GM21576 (cell line): Measurements from ENCODE around the gene TRNT1.
A peak's percentile ranks its signal among the peaks of the same experiment; 100 is the strongest.

Experiments used
- ATAC-seq: cut with Tn5 transposase; IDR thresholded peaks from one replicate; pipeline ENCODE4 v1.9.1; 2021; ENCODE audit warnings: mild to moderate bottlenecking, moderate library complexity; ENCODE audit not compliant: unreplicated experiment

Gene TRNT1

GRCh38 chr3:3126477-3127431 is at the start of gene TRNT1:
Gene TRNT1 (plus strand): TSS chr3:3126940. CDS start chr3:3129041, 2,101 bp downstream.
- ATAC-seq, result peak; percentile 95

- no peak for ATAC-seq
Measured at GRCh38 chr3:3080309-3080708, 46.4 kb upstream of the TRNT1 start.

GRCh38 chr3:3081381-3082233 is 45.1 kb upstream of the TRNT1 start:
- ATAC-seq, result peak; percentile 40

DNA sequence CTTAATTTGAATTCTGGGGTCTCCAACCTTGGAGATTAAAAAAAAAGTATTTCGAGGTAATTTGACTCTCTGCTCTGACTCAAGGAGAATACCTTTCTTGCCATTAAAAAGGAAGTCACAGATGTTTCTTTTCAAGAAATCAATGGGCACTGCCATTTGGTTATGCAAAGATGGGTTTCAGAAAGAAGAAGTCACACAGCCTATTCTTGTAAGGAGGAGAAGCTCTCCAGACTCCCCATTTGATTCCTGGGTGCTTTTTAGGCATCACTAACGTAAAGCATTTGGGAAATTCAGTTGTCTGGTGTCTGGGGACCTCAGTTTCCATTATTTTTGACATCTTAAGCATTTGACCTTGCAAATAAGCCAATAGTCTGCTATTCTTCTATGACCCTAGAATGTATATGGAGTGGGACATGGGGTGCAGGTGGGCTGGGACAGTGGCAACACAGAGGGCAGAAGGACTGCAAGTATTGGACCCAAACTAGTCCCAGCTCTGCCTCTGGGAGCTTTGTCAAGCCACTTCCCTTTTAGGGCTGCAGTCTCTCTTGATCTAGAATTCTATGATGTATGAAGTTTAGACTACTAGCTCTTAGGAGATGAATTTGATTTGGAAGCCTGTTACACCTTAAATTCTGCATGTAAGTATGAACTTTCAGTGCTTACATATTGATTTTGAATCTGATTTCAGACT is 44.4 kb upstream of the TRNT1 start:
- ATAC-seq, result peak; percentile 83

GRCh38 chr3:3084890-3085289 is 41.9 kb upstream of the TRNT1 start:
- no peak for ATAC-seq

GRCh38 chr3:3085782-3086181 is 41.0 kb upstream of the TRNT1 start:
- peak; percentile 23 for ATAC-seq

GRCh38 chr3:3086239-3086638 is 40.5 kb upstream of the TRNT1 start:
- ATAC-seq, result no peak

DNA sequence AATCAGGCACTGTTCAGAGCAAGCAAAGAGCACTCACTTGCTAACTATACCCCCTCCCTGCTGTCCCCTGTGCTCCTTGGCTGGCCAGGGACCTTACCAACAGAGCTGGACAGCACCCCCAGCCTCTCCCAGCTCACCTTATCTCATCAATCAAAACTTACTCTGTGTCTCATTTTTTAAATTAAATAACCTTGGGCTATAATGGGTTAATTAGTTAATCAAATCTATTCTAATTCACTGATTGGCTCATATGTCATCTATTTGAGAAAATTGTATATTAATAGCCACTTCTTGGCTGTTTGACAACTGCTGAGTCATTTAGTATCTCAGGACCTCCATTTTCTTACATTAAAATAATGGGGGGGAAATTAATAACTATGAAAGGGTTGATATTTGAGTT is 39.5 kb upstream of the TRNT1 start:
- ATAC-seq, result no peak

DNA sequence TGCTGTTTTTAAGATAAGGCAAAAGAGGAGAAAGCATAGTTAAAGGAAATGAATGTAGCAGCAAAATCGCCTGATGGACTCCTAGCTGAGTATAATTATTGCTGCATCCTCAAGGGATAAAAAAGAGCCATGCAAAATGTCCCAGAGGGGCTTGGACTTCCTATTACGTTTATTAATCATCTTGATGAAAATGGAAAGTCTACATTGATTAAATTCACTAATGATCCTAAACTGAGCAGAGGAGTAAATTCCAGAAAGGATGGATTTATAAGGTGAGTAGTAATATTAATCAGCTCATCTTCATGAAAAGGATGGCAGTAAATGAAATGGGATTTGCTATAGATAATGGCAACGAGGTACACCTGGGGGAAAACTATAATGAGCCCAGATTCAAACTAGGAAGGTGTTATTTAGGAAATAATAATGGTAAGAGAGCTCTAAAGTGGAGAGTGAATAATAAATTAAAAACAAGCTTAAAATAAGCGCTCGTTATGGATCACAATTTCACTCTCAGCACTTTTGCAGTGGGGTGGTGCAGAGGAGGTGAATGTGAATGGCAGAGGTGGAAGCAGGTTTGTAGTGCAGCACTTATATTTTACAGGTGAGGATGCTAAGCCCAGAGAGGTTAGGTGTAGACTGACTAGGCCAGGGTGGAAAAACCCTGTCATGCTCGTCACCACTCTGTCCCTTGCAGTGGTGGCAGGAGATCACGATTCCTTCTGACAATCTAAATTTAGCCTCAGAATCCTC is 38.8 kb upstream of the TRNT1 start:
- ATAC-seq, result no peak

DNA sequence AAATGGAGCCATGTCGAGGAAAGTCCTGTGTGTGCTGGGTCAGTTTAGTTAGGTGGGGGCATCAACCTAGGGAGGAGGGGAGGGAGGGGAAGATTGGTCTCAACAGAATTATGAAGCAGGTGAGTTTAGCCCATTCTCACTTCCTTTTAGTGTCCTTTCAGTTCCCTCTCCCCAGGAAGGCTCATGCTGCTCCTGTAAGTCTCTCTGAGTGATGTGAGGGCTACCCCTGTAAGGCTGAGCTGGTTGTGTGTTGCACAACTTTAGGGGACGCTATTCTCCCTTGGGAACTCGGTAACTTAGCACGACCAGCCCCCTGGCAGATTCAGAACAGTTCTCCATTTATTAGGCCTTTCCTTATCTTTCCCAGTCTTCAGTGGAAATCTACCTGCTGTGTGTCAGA is 37.7 kb upstream of the TRNT1 start:
- peak; percentile 99 for ATAC-seq

- ATAC-seq, result no peak
Measured at GRCh38 chr3:3097958-3098357, 28.8 kb upstream of the TRNT1 start.

- peak; percentile 54 for ATAC-seq
Measured at GRCh38 chr3:3101660-3102458, 24.9 kb upstream of the TRNT1 start.

- no peak for ATAC-seq
Measured at GRCh38 chr3:3102751-3103150, 24.0 kb upstream of the TRNT1 start.

DNA sequence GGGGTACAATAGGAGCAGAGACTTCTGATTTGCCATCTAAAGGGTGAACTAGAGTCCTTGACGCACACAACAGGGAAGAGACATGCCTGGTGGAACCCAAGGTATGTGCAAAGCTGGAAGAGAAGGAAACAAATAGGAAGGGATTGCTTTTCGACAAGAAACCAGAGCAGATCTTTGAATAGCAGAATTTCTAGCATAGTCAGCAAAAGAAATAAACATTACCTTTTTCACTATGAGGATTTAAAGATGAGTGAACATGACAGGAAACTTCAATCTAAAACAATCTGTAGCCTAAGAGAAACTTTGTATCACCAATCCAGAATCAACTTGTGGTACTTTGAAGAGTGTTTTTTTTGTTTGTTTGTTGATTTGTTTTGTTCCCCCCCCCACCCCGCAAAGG is 21.5 kb upstream of the TRNT1 start:
- ATAC-seq, result no peak

DNA sequence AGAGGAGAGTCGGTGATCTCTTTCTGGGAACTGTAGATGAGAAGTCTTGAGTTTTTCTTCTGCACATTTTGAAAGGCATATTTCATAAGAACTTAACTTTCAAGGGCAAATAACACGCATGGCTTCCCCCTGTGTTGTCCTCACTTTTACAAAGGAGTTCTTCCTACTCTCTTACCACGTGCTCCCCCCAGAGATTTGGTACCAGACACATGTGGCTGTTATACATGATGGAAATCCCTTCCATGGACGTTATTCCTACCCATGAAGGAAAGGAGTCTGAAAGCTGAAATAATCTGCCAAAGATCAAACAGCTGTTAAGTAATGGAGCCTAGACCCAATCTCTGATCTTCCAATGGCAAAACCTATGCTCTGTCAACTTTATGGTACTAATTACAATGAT is 20.9 kb upstream of the TRNT1 start:
- no peak for ATAC-seq

GRCh38 chr3:3107181-3107580 is 19.6 kb upstream of the TRNT1 start:
- no peak for ATAC-seq

DNA sequence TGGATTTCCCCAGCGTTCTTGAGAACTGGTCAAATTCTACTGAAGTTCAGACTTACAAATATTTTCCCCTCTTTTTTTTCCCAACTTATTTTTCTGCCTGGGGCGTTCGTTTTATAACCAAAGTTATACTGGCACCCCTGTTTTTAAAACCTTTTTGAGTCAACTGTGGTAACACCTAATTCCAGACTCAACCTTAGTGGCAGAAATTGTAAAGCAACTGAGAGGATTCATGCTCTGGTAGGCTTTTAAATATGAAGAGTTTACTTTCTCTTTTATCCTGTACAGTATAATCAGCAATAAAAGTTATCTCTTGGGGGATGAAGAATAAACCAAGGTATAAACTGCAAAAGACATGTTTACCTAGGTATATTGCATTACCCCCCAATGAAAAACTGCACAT is 18.9 kb upstream of the TRNT1 start:
- ATAC-seq, result no peak

GRCh38 chr3:3109407-3110298 is 17.1 kb upstream of the TRNT1 start:
- peak; percentile 87 for ATAC-seq

GRCh38 chr3:3110299-3110630 is 16.5 kb upstream of the TRNT1 start, which contains the start of gene IL5RA:
Gene IL5RA (minus strand): TSS chr3:3110374. CDS start chr3:3104984, 5,390 bp downstream.
- no peak for ATAC-seq
